ENCODE data around the gene ZNF169. TPM values are rescaled to one million over a fixed set of nuclear protein-coding genes. Genes with fewer than 3 reads are reported as not detected.
"Not testable (repeated sequence)": the region's sequence is repeated elsewhere in the genome, so short reads cannot be mapped to it uniquely, and the experiment has no call there.

The ZNF169 gene
- total RNA-seq, 1 donor from 2014 or later: 4.9 TPM

GRCh38 chr9:94213511-94214124 lies 45.5 kb upstream of the ZNF169 start:
- H3K36me3 Mint-ChIP-seq (ENCODE audit: low read depth, unreplicated experiment): no peaks in the 10 kb centered on the region

GRCh38 chr9:94222870-94223269 lies 36.2 kb upstream of the ZNF169 start:
- no peak for DNase-seq (ENCODE audit: low spot score)
- no peak for TF ChIP-seq CTCF (IDR thresholded peaks at IDR 0.05; ENCODE audit: unreplicated experiment)
- Mint-ChIP-seq H3K9me3 (ENCODE audit: unreplicated experiment) (no peaks in the 10 kb centered on the region), H3K27ac (ENCODE audit: unreplicated experiment) (no peak overlapping the region), H3K4me1 (ENCODE audit: unreplicated experiment) (no peaks in the 10 kb centered on the region), H3K36me3 (ENCODE audit: low read depth, unreplicated experiment) (no peaks in the 10 kb centered on the region), H3K27me3 (ENCODE audit: unreplicated experiment) (peaks cover 1% of the 10 kb centered on the region), H3K4me3 (ENCODE audit: unreplicated experiment) (no peak overlapping the region)

More at GRCh38 chr9:94213511-94214124, 45.5 kb upstream of the ZNF169 start:
- Mint-ChIP-seq H3K27ac (ENCODE audit: unreplicated experiment) (no peak overlapping the region), H3K27me3 (ENCODE audit: unreplicated experiment) (peaks cover 3% of the 10 kb centered on the region), H3K4me1 (ENCODE audit: unreplicated experiment) (peaks cover 3% of the 10 kb centered on the region), H3K9me3 (ENCODE audit: unreplicated experiment) (no peaks in the 10 kb centered on the region), H3K4me3 (ENCODE audit: unreplicated experiment) (no peak overlapping the region)
- DNase-seq (ENCODE audit: low spot score): peak; percentile 72
- TF ChIP-seq CTCF (IDR thresholded peaks at IDR 0.05; ENCODE audit: unreplicated experiment): peak; percentile 79

- H3K27ac Mint-ChIP-seq (ENCODE audit: unreplicated experiment); H3K36me3 Mint-ChIP-seq (ENCODE audit: low read depth, unreplicated experiment); H3K4me3 Mint-ChIP-seq (ENCODE audit: unreplicated experiment); H3K9me3 Mint-ChIP-seq (ENCODE audit: unreplicated experiment); H3K27me3 Mint-ChIP-seq (ENCODE audit: unreplicated experiment); DNase-seq (ENCODE audit: low spot score); H3K4me1 Mint-ChIP-seq (ENCODE audit: unreplicated experiment): not testable (repeated sequence)
Observed at GRCh38 chr9:94225413-94225812, 33.7 kb upstream of the ZNF169 start.

- H3K4me3 Mint-ChIP-seq (ENCODE audit: unreplicated experiment): no peak overlapping the region
- no peaks in the 10 kb centered on the region for H3K9me3 Mint-ChIP-seq (ENCODE audit: unreplicated experiment)
- H3K27me3 Mint-ChIP-seq (ENCODE audit: unreplicated experiment): peaks cover 2% of the 10 kb centered on the region
- no peak for DNase-seq (ENCODE audit: low spot score)
- H3K27ac Mint-ChIP-seq (ENCODE audit: unreplicated experiment): no peak overlapping the region
- no peaks in the 10 kb centered on the region for H3K4me1 Mint-ChIP-seq (ENCODE audit: unreplicated experiment)
- no peak for TF ChIP-seq CTCF (IDR thresholded peaks at IDR 0.05; ENCODE audit: unreplicated experiment)
- H3K36me3 Mint-ChIP-seq (ENCODE audit: low read depth, unreplicated experiment): no peaks in the 10 kb centered on the region
Observed at GRCh38 chr9:94228616-94229015, 30.5 kb upstream of the ZNF169 start.

- no peak overlapping the region for H3K4me3 Mint-ChIP-seq (ENCODE audit: unreplicated experiment)
- H3K4me1 Mint-ChIP-seq (ENCODE audit: unreplicated experiment): no peaks in the 10 kb centered on the region
- no peaks in the 10 kb centered on the region for H3K36me3 Mint-ChIP-seq (ENCODE audit: low read depth, unreplicated experiment)
- H3K27ac Mint-ChIP-seq (ENCODE audit: unreplicated experiment): no peak overlapping the region
- no peaks in the 10 kb centered on the region for H3K9me3 Mint-ChIP-seq (ENCODE audit: unreplicated experiment)
- no peak for DNase-seq (ENCODE audit: low spot score)
- no peak for TF ChIP-seq CTCF (IDR thresholded peaks at IDR 0.05; ENCODE audit: unreplicated experiment)
- peaks cover 2% of the 10 kb centered on the region for H3K27me3 Mint-ChIP-seq (ENCODE audit: unreplicated experiment)
Observed at GRCh38 chr9:94232428-94232827, 26.7 kb upstream of the ZNF169 start.

- DNase-seq (ENCODE audit: low spot score); H3K27ac Mint-ChIP-seq (ENCODE audit: unreplicated experiment); H3K36me3 Mint-ChIP-seq (ENCODE audit: low read depth, unreplicated experiment); H3K27me3 Mint-ChIP-seq (ENCODE audit: unreplicated experiment); H3K4me1 Mint-ChIP-seq (ENCODE audit: unreplicated experiment); H3K9me3 Mint-ChIP-seq (ENCODE audit: unreplicated experiment); H3K4me3 Mint-ChIP-seq (ENCODE audit: unreplicated experiment): not testable (repeated sequence)
Observed at GRCh38 chr9:94241098-94241497, 18.0 kb upstream of the ZNF169 start.

Measured in endothelial cell (in vitro differentiated cells).